HepG2 (cell line): ENCODE data around the gene PNMA8C.

Source experiments
- CEBPB ChIP-seq: IDR thresholded peaks from 2 replicates; pipeline ENCODE4 v1.6.1; 2011; ENCODE audit warnings: low read depth, low read length, improper control_type of control experiment, borderline replicate concordance
- JUNB ChIP-seq: sonication (generic); formaldehyde crosslinking; IDR thresholded peaks from 2 replicates; pipeline ENCODE4 v1.8.0; 2022; ENCODE audit warnings: missing genetic modification reagents, mild to moderate bottlenecking, borderline replicate concordance
- KDM1A ChIP-seq: IDR thresholded peaks from 2 replicates; pipeline ENCODE4 v1.6.1; 2016; ENCODE audit warnings: missing compliant biosample characterization
- KMT2A ChIP-seq: sonication (generic); formaldehyde crosslinking; IDR thresholded peaks from 2 replicates; pipeline ENCODE4 v1.4.0; 2020; ENCODE audit warnings: missing genetic modification reagents
- NFE2 ChIP-seq: sonication (generic); formaldehyde crosslinking; IDR thresholded peaks from 2 replicates; pipeline ENCODE4 v1.4.0; 2020; ENCODE audit warnings: missing genetic modification reagents
- PCBP1 ChIP-seq: fragments of 200-400 bp; formaldehyde crosslinking; IDR thresholded peaks from 2 replicates; pipeline ENCODE4 v1.6.1; 2017; ENCODE audit warnings: mild to moderate bottlenecking, low read depth, low read length, borderline replicate concordance
- POLR2A ChIP-seq, 2 experiments: IDR thresholded peaks; 2 replicates each; pipeline ENCODE4 v1.6.1; 2011; ENCODE audit warnings: low read depth in 2 of 2, low read length in 2 of 2, mild to moderate bottlenecking in 1 of 2, moderate library complexity in 1 of 2; ENCODE audit not compliant: insufficient read depth in 1 of 2
- POLR2AphosphoS5 ChIP-seq: IDR thresholded peaks from 2 replicates; pipeline ENCODE4 v1.6.1; 2012; ENCODE audit warnings: low read depth, low read length
- REST ChIP-seq, 2 experiments: IDR thresholded peaks; 2 replicates each; pipeline ENCODE4 v1.6.1; 2011 to 2012; ENCODE audit warnings: low read length in 2 of 2, borderline replicate concordance in 1 of 2, low read depth in 1 of 2, mild to moderate bottlenecking in 1 of 2, moderate library complexity in 1 of 2
- ZNF747 ChIP-seq: sonication (generic); formaldehyde crosslinking; IDR thresholded peaks from 2 replicates; pipeline ENCODE4 v1.8.1; 2023; ENCODE audit warnings: missing genetic modification reagents, mild to moderate bottlenecking, borderline replicate concordance
- ZNF780A ChIP-seq: sonication (generic); formaldehyde crosslinking; IDR thresholded peaks from 2 replicates; pipeline ENCODE4 v1.8.0; 2022; ENCODE audit warnings: mild to moderate bottlenecking, missing genetic modification reagents, moderate library complexity
- ZSCAN31 ChIP-seq: sonication (generic); formaldehyde crosslinking; IDR thresholded peaks from 2 replicates; pipeline ENCODE4 v1.5.0; 2020; ENCODE audit warnings: low read depth, mild to moderate bottlenecking, missing genetic modification reagents
- TF ChIP-seq, protein P1 (sequence below): sonication (generic); formaldehyde crosslinking; IDR thresholded peaks from 2 replicates; pipeline ENCODE4 v1.4.0; 2020; ENCODE audit warnings: missing genetic modification reagents
- TF ChIP-seq, protein P2 (sequence below): sonication (generic); formaldehyde crosslinking; IDR thresholded peaks from 2 replicates; pipeline ENCODE4 v1.5.0; 2020; ENCODE audit warnings: mild to moderate bottlenecking, missing genetic modification reagents, moderate library complexity

GRCh38 chr19:46388311-46389095, 40.2 kb downstream of the PNMA8C start:
- TF ChIP-seq, protein P1, sequence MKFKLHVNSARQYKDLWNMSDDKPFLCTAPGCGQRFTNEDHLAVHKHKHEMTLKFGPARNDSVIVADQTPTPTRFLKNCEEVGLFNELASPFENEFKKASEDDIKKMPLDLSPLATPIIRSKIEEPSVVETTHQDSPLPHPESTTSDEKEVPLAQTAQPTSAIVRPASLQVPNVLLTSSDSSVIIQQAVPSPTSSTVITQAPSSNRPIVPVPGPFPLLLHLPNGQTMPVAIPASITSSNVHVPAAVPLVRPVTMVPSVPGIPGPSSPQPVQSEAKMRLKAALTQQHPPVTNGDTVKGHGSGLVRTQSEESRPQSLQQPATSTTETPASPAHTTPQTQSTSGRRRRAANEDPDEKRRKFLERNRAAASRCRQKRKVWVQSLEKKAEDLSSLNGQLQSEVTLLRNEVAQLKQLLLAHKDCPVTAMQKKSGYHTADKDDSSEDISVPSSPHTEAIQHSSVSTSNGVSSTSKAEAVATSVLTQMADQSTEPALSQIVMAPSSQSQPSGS (CRISPR knock-in tag), result no peak
- TF ChIP-seq ZNF747 (CRISPR knock-in tag) (no peak), JUNB (no peak), POLR2A (IDR thresholded peaks at IDR 0.05; ENCODE audit: insufficient read depth in 1 of 2, low read depth in 2 of 2, low read length in 2 of 2) (no peak), ZSCAN31 (no peak), REST (IDR thresholded peaks at IDR 0.05; ENCODE audit: borderline replicate concordance in 1 of 2, low read depth in 1 of 2, low read length in 2 of 2) (no peak), CEBPB (no peak), PCBP1 (no peak), KMT2A (no peak), KDM1A (CRISPR knock-in tag) (no peak), ZNF780A (CRISPR knock-in tag) (no peak), NFE2 (CRISPR knock-in tag) (no peak), POLR2AphosphoS5 (no peak)
- TF ChIP-seq, protein P2, sequence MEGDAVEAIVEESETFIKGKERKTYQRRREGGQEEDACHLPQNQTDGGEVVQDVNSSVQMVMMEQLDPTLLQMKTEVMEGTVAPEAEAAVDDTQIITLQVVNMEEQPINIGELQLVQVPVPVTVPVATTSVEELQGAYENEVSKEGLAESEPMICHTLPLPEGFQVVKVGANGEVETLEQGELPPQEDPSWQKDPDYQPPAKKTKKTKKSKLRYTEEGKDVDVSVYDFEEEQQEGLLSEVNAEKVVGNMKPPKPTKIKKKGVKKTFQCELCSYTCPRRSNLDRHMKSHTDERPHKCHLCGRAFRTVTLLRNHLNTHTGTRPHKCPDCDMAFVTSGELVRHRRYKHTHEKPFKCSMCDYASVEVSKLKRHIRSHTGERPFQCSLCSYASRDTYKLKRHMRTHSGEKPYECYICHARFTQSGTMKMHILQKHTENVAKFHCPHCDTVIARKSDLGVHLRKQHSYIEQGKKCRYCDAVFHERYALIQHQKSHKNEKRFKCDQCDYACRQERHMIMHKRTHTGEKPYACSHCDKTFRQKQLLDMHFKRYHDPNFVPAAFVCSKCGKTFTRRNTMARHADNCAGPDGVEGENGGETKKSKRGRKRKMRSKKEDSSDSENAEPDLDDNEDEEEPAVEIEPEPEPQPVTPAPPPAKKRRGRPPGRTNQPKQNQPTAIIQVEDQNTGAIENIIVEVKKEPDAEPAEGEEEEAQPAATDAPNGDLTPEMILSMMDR (CRISPR knock-in tag), result no peak
